ENCODE measurements around the gene SLK.

Gene SLK

DNA sequence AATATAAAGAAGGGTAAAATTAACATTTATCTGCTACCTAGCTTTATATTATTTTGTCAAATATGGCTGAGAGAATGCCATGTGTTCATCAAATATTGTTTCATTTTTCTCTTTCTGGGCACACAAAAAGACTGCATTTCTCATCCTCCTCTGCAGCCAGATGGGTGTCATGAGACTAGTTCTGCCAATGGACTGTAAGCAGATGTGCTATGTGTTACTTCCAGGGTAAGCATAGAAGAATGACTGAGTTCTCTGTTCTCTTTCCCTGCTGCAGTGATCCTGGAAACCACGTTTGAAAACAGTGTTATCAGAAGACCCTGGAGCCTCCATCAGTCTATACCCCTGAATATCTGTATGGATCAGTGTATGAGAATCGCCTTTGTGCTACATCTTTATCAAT, 24.1 kb upstream of the SLK start:
- DNase-seq = no peak

GRCh38 chr10:103947799-103948516, 19.0 kb upstream of the SLK start:
- no peak for DNase-seq

- DNase-seq = no peak
Observed at GRCh38 chr10:103949728-103950127, 17.2 kb upstream of the SLK start.

- DNase-seq = no peak
Observed at GRCh38 chr10:103951183-103951582, 15.8 kb upstream of the SLK start.

DNA sequence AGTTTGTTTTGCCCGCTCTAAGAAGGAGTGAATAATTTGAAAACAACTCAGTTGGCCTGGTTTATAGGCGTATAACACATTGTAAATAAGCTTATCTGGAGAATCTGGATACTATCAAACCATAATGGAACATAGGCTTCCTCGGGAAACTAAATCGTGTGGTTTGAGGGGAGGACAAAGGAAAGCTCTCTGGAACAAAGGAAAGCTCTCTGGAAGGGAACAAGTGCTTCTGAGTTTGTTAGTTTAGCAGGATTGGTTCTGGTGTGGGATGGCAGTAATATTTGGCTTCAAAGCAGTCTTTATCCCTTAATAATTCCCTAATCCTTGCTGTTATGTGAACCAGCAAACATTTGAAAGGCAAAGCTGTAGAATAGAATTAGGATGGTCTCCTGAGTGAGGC, 15.0 kb upstream of the SLK start:
- DNase-seq = no peak

GRCh38 chr10:103954543-103954942, 12.4 kb upstream of the SLK start:
- no peak for DNase-seq

DNA sequence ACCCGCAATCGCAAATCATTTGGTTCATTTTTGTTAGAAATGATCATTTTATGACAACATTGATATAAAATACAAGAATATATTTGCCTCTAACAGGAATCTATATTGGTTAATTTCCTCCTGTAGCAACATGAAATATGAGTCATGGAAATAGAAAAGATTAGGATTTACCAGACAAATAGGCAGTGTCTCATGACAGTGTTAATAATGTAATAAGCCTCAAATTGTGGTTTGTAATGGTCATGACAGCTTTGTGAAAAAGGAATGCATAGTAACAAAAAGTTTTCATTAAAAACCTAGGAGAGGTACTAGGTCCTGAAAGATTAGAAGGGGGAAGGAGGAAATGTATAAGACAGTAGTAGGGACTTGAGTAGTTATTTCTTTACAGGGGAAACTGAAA, 7.9 kb upstream of the SLK start:
- no peak for DNase-seq

DNA sequence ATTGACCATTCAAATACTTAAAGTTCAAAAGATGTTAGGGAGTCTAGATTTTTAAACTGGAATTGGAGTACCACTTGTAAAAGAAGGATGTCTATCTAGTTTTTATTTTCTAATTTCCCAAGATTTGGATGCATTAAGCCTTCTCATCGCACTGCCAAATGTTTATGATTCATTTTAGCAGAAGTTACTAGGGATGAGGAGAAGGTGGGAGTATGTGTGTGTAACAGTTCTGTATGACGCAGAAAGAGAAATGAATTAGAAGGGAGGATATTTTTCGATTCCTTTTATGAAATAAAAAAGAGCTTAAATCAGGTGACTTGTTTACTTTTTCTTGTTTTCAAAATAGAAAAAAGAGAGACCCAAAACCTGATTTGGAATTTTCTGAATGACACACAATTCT, 6.8 kb upstream of the SLK start:
- no peak for DNase-seq

GRCh38 chr10:103967448-103968071, 620 bp downstream of the SLK start:
- no peak for DNase-seq

- no peak for DNase-seq
Observed at GRCh38 chr10:103968441-103969391, 1.8 kb downstream of the SLK start.

- DNase-seq = no peak
Observed at GRCh38 chr10:103969436-103969835, 2.5 kb downstream of the SLK start.

- no peak for DNase-seq
Observed at GRCh38 chr10:103969857-103970627, 3.1 kb downstream of the SLK start.

DNA sequence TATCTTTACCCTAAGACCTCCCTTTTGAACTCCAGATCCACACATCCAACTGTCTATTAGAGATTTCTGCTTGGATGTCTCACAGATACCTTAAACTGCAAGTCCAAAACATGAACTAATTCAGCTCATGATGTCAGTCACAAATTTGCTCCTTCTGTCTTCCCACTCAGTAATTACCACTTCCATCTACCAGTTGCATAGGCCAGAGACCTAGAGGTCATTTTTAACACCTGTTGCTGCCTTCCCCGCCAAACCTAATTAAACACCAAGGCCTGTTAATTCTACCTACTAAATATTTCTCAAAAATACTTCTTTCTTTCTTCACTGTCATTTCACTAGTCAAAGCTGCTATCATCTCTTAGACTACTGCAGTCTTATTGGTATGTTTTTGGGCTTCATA, 8.2 kb downstream of the SLK start:
- DNase-seq = no peak

GRCh38 chr10:103977204-103977603, 10.3 kb downstream of the SLK start:
- DNase-seq = no peak

DNA sequence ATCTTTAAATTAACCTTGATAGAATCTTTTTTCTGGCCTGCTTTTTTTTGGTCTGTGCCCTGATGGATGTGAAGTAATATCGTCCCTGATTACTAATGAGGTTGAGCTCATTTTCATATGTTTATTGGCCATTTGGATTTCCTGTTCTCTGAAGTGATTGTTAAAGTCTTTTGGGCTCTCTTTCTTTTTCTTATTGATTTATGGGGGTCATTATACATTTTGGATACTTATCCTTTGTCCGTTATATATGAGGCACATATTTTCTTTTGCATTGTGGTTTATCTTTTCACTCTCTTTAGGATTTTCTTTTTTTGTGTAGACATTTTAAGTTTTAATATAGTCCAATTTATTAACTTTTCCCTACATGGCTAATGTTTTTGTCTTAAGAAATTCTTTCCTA, 12.6 kb downstream of the SLK start:
- DNase-seq = no peak

- no peak for DNase-seq
Observed at GRCh38 chr10:103980288-103980906, 13.5 kb downstream of the SLK start.

- no peak for DNase-seq
Observed at GRCh38 chr10:103982639-103983038, 15.7 kb downstream of the SLK start.

- no peak for DNase-seq
Observed at GRCh38 chr10:103983367-103983911, 16.5 kb downstream of the SLK start.

DNA sequence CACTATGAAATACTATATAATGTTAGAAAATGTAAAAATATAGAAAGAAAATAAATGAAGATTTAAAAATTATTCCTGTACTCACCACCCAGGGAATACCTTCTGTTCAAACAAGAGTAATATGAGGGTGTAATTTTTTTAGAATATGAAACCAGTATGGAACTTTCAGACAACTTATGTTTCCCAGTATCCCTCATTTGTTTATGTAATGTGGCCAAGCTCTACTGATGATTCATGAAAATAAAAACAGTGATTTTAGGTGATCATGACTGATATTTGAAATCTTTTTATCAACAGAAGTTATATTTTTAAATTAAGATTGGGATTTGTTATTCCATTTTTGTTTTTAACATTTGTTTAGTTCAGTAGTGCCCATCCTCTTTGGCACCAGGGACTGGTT, 18.8 kb downstream of the SLK start:
- no peak for DNase-seq

DNA sequence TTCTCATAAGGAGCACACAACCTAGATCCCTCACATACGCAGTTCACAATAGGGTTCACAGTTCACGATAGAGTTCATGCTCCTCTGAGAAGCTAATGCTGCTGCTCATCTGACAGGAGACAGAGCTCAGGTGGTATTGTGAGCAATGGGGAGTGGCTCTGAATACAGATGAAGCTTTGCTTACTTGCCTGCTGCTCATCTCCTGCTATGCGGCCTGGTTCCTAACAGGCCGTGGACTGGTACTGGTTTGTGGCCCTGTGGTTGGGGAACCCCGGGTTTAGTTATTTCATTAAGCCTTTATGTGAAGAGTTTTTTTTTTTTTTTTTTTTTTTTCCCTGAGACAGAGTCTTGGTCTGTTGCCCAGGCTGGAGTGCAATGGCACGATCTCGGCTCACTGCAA, 19.4 kb downstream of the SLK start:
- no peak for DNase-seq

- no peak for DNase-seq
Observed at GRCh38 chr10:103990121-103990520, 23.2 kb downstream of the SLK start.

DNA sequence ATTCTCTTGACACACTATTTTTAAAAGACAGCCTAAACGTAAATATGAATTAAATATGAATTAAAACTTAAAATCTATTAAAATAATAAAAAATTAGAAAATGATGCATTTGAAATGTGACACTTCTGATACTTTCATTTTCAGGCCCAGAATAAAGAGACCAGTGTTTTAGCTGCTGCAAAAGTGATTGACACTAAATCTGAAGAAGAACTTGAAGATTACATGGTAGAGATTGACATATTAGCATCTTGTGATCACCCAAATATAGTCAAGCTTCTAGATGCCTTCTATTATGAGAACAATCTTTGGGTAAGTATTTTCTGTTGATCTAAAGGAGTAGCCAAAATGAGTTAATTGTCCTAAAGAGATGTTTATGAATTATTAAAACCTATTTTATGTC, 23.6 kb downstream of the SLK start:
- DNase-seq = no peak
